GM18526 (cell line): ENCODE measurements around the gene OSBPL3.

Experiments
- POLR2A ChIP-seq: IDR thresholded peaks from 3 replicates; pipeline ENCODE4 v1.6.1; 2011; ENCODE audit not compliant: insufficient read length; ENCODE audit errors: extremely low read depth

The OSBPL3 gene

DNA sequence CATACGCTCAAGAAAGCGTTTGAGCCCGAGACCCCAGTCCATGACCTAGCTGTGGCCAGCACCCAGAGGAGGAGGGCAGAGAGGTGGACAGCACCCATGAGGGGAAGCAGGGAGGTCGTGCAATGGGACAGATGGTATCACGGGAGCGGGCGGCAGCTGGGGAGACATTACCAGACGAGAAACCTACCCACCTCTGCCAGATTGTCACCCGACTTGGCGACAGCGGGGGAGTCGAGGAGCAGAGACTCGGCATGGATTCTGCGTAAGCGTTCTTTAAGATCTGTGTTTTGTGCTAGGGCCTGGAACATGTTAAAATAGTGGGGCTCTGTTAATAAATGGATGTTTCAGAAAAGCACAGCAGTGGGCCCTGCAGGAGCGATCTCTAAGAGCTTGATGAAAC, 131.1 kb downstream of the OSBPL3 start:
- TF ChIP-seq POLR2A: no peak

DNA sequence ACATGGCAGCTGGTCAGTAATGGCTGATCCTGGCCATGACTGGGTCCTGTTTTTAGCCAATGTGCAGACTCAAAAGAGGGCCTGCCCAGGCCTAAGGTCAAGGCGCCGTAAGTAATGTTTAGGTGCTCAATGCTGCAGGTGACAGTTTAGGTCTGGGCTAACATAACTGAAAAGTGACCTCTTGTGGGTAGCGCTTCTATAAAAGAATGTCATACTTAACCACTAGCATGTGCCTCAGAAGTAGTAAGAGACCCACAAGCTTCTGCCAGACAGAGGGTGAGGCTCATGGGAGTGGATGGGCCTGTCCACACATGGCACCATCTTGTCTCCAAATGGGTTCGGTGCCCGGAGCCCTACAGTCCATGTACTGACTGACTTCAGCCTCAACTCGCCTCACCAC, 132.2 kb downstream of the OSBPL3 start:
- TF ChIP-seq POLR2A: no peak

DNA sequence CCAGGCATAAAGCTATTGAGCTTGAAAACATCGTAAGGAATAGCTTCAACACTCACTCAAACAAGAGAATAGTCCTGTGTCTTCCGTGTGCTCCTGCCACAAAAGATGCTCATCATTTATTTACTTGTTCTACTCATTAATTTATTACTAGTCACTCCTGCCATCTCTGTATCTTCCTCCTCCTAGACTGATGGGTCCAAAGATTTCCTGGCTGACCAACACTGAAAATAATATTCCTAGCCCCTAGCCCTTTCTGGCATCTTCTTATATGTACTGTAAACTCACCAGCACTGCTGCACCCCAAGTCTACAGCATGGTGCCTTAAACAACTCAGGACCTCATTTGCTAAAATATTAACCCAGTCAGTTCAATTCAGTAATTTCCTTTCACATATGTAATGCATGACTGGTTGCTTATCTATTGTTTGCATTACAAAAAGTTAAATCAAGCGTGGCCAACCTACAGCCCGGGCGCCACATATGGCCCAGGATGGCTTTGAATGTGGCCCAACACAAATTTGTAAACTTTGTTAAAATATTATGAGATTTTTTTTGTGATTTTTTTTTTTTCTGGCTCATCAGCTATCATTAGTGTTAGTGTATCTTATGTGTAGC, 136.1 kb downstream of the OSBPL3 start:
- no peak for TF ChIP-seq POLR2A

DNA sequence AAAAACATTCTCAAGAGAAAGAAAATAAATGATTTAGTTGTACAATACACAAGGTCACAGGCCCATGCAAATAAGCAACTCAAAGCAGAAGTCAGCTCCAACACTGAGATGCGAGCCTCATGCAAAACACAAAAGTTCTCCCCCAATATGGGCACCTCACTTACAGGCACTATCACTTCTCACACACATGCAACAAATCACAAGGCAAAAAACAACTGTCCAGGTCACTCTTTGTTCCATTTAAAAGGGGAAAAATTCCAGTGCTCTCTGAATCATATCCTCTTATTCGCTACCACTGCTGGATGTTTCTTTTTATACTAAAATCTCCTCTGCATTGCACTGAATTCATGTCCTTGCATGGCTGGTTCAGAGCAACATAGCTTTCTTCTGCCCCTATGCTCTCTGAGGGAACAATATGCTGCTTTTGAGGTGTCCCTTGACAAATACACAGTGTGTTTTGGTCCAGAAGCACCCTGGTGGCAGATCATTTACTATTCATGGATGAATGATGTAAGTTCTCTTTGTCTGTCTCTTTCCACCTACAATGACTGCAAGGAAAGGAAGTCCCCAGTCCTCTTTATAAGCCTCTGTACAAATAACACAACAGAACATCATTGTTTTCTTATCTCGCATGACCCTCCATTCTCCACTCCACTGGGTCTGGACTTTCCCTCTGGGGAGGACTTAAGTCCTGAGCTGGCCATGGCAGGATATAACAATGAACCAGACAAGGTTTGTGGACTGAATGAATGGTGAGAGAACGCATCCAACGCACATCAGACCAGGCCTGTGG, 137.3 kb downstream of the OSBPL3 start:
- TF ChIP-seq POLR2A: no peak

DNA sequence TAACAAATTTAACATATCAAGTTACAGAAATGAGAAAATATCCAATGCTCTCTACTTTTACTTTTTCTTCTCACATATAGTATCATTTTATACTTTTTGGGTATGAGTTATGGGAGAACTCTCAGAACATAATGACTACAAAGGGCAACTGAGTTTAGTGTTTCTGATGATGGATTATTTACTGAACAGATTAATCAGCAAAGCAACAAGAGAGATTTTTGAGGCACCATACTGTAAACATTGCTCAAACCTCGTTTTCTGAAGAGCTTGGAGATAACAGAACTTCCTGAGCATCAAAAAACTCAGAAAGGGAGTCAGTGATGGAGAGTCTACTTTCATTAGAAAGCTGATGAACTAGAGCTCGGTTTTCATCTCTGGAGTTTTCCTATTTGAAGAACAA, 137.9 kb downstream of the OSBPL3 start:
- no peak for TF ChIP-seq POLR2A

DNA sequence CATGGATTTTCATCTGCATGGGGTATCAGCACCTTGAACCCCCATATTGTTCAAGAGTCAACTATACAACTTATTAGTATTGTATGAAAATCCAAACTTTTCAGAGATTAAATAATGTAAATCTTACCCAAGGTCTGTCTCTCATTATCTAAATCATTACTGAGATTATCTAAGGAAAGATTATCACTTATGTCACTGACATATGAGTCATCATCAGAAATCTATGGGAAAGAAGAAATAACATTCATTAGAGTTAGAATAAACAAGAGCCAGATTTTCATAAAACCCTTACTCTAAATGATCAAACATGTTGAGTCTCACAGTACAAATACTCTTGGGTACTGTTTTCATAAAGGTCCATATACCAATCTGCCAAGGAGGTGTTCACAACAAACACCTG, 139.4 kb downstream of the OSBPL3 start:
- TF ChIP-seq POLR2A: no peak

DNA sequence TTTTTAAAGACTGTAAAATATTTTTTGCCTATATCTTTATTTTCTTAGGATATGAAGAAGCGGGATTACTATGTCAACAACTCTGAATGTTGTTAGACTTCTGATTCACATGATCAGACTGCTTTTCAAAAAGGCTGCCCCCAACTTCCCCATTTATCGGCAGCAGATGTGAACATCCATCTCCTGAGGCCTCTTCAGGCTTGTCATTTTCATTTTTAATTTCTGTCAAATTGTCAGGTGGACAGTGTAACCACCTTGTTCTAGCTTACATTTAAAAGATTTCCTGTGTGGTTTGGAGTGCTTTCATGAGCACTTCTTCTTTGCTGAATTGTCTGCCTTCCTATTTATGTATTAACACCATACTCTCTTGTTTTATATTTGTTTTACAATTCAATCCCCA, 143.9 kb downstream of the OSBPL3 start:
- TF ChIP-seq POLR2A: no peak

DNA sequence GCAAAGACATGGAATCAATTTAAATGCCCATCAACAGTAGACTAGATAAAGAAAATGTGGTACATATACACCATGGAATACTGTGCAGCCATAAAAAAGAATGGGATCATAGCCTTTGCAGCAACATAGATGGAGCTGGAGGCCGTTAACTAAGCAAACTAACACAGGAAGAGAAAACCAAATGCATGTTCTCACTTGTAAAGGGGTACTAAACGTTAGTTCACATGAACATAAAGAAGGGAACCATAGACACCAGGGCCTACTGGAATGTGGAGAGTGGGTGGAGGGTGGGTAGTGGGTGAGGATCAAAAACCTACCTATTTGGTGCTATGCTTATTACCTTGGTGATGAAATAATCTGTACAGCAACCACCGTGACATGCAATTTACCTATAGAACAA, 144.3 kb downstream of the OSBPL3 start:
- TF ChIP-seq POLR2A: no peak

DNA sequence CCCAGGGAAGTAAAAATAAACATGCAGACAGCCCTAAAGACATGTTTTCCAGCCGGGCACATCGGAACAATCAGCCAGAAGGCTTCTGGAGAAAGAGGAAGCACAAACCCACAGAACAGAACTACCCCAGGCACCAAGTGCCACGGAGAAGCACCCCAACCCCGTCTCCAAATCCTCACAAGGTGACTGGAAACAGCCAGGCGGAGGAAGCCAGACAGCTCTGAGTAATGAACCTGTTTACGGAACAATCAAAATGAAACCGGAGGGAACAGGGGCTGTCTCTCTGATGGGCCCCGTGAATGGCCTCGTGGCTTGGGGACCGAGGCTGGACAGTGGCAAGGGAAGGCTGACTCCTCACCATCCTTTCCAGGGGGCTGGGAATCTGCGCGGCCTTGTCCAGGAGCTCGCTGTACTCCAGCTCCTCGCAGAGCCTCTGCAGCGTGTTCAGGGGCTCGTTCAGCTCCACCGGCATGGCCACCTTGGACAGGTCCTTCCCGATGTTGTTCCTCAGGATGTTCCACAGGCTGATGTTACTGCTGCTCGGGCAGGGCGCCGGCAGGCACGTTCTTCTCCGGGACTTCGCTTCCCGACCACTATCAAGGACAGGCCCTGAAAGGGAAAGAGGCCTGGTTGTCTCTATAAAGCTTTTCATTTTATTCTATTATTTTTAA, 145.7 kb downstream of the OSBPL3 start:
- no peak for TF ChIP-seq POLR2A

DNA sequence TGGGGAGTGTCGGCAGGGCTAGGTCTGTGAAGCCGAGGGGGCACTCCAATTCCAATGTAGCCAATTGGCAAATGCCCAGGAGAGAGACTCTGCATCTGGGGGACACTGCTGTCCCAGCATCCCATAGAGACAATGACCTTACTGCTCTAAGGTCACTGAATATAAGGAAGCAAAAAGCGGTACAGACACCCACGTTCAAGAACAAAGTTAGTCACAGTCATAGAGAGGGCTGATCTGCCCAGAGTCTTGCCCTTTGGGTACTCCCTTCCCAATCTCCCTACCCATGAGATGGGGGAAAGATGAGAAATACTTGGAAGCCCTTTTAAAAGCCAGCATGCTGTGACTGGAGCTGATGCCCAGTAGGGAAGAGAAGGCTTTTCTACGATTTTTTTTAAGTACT, 146.4 kb downstream of the OSBPL3 start:
- no peak for TF ChIP-seq POLR2A

DNA sequence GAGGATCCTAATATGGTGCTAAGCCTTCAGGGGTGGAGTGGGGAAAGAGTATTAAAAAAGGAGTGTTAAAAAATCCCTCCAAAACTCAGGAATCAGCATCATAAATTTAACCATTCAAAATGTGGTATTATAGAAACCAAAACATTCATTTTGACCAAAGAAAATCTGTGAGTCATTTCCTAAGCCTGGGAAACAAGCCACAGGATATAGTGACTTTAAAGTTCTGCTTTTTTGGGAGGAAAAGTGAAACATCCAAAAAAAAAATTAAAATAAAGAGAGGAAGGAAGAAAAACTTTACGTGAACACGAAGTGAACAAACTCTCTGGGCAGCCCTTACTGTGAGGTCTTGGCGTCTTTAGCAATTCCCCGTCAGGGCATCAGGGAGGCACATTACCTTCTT, 148.7 kb downstream of the OSBPL3 start:
- TF ChIP-seq POLR2A: no peak

DNA sequence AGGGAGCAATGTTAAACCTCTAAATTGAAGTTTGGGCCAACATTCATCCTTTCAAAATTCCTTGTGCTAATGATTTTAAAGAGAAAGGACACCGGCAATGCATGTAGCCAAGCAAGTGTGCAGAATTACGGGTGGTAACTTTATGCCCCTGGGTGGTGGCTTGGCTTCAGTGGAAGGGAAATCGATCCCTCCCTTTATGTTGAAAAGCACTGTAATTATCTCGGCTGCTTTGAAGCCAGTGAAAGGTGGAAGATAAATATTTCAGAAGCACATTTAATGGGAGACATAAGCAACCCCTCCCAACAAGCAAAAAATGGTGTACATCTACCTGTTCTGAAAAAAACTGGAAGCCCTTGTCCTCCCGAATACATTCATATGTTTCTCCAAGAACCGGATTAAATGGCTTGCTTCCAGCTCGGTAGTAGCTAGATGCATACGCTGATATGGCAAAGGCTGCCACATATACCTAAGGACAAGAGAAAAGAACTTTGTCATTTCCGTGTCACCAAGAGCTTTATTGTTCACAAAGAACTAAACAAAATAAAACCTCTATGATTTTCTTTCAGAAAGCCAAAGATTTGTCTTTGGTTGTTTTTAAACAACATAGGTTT, 149.4 kb downstream of the OSBPL3 start:
- TF ChIP-seq POLR2A: no peak

DNA sequence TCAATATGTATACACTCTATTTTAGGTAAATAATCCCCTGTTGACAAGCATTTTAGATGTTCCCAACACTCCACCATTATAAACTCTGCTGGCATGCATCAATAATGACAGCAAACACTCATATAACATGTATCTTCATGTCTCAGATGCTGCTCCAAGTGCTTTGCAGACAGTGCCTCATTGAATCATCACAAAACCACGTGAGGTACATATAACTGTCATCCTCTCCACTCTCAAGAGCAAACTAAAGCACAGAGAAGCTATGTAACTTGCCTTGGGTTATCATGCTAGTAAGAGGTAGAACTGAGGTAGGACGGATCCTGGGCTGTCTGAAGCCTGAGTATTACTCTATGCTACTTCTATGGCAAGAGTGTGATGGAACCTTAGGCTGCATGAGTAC, 150.2 kb downstream of the OSBPL3 start:
- TF ChIP-seq POLR2A: no peak

DNA sequence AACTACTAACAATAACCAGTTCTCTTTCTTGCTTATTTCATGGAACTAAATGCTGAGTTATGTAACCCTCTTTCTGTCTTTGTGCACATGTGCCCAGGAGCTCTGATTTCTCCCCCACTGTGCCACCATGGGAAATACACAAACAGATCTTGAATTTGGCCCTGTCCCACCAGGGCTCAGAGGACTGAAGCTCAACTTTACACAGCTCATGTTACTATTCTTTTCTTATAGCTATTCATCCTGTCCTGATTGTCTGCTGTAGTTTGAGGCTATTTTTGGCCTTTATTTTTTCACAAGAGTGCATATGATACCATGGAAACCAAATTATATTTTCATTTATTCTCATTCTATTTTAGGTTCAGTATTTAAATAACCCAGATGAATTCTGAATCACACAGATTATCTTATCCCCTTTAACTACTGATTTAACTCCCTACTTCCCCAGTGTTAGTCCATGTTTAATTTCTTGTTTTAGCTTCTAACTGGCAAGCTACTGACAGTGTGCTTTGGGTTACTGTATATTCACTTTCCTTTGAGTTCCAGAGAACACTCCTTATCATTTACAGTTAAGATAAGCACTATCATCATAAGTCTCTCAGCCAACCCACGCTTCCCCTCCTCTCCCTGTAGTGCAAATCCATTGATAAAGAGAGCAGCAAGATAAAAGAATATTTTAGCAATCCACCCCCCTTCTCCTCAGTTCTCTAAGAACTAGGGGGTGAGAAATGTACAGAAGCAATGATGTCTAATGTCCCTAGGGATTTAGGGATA, 150.9 kb downstream of the OSBPL3 start:
- TF ChIP-seq POLR2A: no peak

DNA sequence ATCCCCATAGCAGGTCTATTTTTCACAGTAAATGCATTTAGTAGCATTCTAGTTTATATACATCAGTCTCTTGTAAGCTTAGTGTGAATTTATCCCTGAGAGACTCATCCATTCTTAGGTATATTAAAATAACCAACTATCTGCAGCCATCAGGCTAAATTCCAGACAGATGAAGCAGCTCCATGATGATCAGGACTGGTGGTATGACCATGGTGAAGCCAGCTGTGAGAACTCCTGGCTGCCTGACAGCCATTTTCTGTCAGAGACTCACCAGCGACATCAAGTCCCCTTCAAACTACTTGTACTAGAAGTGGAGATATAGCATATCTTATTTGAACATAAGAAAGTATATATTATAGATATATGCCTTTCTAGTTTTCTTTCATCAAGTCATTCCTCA, 152.4 kb downstream of the OSBPL3 start:
- no peak for TF ChIP-seq POLR2A
